OCI-LY3 (cell line): ENCODE measurements around the gene PTPN20.
"Not testable (repeated sequence)": the region's sequence is repeated elsewhere in the genome, so short reads cannot be mapped to it uniquely, and the experiment has no call there.

Source experiments
- EZH2phosphoT487 ChIP-seq: fragments of 200-600 bp; shearing (Covaris generic); IDR thresholded peaks from 2 replicates; pipeline ENCODE4 v1.6.1; 2018; ENCODE audit warnings: antibody characterized with exemption, mixed run types, low read depth
- TF ChIP-seq, protein P1 (sequence below): fragments of 200-600, 300-600 bp; sonication (generic); IDR thresholded peaks from 2 replicates; pipeline ENCODE4 v1.5.1; 2014; ENCODE audit warnings: antibody characterized with exemption, low read length, low read depth

DNA sequence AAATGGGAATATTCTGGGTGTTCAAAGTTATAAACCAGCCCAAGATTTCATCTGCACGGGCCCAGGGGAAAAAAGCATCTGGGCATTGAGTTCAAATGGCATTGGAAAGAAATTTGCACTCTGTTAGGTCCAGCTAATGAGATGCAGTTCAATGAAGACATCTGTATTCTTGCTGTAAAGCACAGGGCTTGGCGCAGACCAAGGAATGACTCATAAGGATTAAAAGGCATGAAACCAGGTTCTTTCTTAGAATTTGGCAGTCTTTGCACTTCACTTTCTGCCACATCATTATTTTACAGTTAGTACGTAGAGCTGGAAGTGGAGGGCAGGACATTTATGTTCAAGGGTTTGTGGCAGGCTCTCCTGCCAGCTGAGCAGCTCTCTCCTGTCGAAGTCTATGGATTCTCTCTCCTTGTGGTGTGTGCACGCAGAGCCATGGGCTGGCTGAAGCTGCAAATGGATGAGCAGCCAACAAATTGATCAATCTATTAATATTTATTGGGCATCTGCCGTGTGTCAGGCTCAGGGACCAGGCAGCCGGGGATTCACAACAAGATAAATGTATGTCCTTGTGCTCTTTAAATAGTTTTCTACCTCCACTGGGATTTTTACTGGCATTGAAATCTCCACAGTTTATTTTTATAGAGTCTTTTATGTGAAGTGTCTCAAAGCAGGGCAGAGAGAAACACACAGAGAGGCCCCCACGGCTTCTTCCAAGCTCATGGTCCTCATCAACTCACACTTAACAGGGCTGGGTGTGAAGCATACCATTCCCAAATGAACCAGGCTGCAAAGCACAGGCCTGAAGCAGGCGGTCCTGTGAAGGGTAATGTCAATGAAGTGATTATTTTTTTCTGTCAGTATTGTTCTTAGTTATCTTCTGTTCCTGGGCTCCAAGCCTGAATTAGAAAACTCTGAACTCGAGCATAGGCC lies 3.8 kb upstream of the PTPN20 start:
- TF ChIP-seq, protein P1, sequence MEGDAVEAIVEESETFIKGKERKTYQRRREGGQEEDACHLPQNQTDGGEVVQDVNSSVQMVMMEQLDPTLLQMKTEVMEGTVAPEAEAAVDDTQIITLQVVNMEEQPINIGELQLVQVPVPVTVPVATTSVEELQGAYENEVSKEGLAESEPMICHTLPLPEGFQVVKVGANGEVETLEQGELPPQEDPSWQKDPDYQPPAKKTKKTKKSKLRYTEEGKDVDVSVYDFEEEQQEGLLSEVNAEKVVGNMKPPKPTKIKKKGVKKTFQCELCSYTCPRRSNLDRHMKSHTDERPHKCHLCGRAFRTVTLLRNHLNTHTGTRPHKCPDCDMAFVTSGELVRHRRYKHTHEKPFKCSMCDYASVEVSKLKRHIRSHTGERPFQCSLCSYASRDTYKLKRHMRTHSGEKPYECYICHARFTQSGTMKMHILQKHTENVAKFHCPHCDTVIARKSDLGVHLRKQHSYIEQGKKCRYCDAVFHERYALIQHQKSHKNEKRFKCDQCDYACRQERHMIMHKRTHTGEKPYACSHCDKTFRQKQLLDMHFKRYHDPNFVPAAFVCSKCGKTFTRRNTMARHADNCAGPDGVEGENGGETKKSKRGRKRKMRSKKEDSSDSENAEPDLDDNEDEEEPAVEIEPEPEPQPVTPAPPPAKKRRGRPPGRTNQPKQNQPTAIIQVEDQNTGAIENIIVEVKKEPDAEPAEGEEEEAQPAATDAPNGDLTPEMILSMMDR = not testable (repeated sequence)
- TF ChIP-seq EZH2phosphoT487 = not testable (repeated sequence)
